H7 (cell line): ENCODE measurements around the gene LRRC74A. TPM values are rescaled to one million over a fixed set of nuclear protein-coding genes. Genes with fewer than 3 reads are reported as not detected.

Experiments used
- total RNA-seq: library from RNA; depleted of rRNA; stranded (reverse); fragments of >200 nt; shearing (Covaris generic); gene quantifications from 2 replicates; pipeline ENCODE4 v1.2.3, GENCODE V29; 2014; rRNA removed

Gene LRRC74A
- total RNA-seq, 1 experiment from 2014 or later: not detected

Other genes with a start within 250 kb of the LRRC74A start
- gene VASH1, start 64.9 kb upstream of the LRRC74A start, total RNA-seq: 4.8 and 5.2 TPM in 2 replicates
- 23.3 and 28.5 TPM in 2 replicates for gene ANGEL1, start 13.5 kb upstream of the LRRC74A start, total RNA-seq
- 142 and 187 TPM in 2 replicates for gene IRF2BPL, start 202.3 kb downstream of the LRRC74A start, total RNA-seq